ENCODE results near the gene TEP1. TPM values are rescaled to one million over a fixed set of nuclear protein-coding genes. Genes with fewer than 3 reads are reported as not detected.

TEP1 gene
- total and polyA plus RNA-seq, 2 of the 13 experiments (the other 11 are each of a cell fraction or from before 2014, with no cell fraction given): 11.0 to 12.8 TPM

DNA sequence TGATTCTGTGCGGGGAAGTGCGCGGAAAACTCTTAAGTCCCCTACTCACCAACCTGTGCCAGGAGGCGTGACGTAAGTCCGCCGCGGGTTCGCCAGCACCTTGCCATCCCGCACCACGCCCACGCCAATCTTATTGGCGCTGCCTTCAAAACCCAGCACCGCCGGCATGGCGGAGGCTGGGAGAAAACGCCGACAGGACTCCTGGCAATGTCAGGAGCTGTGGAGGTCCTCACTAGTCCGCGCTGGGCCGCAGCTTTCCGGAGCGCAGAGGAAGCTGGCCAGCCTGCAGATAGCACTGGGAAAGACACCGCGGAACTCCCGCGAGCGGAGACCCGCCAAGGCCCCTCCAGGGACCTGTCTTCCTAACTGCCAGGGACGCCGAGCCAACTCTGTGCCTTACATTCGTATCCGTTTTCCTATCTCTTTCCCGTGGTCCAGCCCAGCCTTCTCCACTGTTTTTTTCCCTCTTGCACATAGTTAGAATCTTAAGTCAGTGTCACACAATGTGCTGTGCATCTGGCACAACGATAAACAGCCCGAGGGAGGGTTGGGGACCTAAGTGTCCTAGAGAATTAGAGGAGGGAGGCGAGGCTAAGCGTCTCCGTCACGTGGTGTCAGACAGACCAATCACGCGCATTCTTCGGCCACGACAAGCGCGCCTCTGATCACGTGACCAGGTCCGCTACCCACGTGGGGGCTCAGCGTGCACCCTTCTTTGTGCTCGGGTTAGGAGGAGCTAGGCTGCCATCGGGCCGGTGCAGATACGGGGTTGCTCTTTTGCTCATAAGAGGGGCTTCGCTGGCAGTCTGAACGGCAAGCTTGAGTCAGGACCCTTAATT is 41.4 kb upstream of the TEP1 start, which contains the start of the genes APEX1 and OSGEP (continued):
- TF ChIP-seq, protein P1, sequence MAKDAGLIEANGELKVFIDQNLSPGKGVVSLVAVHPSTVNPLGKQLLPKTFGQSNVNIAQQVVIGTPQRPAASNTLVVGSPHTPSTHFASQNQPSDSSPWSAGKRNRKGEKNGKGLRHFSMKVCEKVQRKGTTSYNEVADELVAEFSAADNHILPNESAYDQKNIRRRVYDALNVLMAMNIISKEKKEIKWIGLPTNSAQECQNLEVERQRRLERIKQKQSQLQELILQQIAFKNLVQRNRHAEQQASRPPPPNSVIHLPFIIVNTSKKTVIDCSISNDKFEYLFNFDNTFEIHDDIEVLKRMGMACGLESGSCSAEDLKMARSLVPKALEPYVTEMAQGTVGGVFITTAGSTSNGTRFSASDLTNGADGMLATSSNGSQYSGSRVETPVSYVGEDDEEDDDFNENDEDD (CRISPR knock-in tag; IDR thresholded peaks at IDR 0.05; ENCODE audit: borderline replicate concordance): peak; percentile 92
- TF ChIP-seq REL (CRISPR knock-in tag; conservative IDR thresholded peaks at IDR 0.05): 0 out of 2 replicates have a peak, but pooled peaks have one; percentile 20
- TF ChIP-seq, protein P2, sequence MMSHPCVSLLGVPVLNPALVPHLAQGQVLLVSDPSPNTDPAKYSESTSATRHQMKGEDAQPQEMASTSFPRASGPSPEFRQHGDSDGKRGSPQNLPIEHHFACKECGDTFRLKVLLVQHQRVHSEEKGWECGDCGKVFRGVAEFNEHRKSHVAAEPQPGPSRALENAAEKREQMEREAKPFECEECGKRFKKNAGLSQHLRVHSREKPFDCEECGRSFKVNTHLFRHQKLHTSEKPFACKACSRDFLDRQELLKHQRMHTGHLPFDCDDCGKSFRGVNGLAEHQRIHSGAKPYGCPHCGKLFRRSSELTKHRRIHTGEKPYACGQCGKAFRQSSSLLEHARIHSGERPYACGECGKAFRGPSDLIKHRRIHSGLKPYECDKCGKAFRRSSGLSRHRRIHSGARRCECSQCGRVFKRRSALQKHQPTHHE (CRISPR knock-in tag; IDR thresholded peaks at IDR 0.05; ENCODE audit: borderline replicate concordance): peak; percentile 87
- TF ChIP-seq TEAD2 (CRISPR knock-in tag; IDR thresholded peaks at IDR 0.05): no peak
- peak; percentile 94 for TF ChIP-seq EED (CRISPR knock-in tag; IDR thresholded peaks at IDR 0.05)
- TF ChIP-seq, protein P3, sequence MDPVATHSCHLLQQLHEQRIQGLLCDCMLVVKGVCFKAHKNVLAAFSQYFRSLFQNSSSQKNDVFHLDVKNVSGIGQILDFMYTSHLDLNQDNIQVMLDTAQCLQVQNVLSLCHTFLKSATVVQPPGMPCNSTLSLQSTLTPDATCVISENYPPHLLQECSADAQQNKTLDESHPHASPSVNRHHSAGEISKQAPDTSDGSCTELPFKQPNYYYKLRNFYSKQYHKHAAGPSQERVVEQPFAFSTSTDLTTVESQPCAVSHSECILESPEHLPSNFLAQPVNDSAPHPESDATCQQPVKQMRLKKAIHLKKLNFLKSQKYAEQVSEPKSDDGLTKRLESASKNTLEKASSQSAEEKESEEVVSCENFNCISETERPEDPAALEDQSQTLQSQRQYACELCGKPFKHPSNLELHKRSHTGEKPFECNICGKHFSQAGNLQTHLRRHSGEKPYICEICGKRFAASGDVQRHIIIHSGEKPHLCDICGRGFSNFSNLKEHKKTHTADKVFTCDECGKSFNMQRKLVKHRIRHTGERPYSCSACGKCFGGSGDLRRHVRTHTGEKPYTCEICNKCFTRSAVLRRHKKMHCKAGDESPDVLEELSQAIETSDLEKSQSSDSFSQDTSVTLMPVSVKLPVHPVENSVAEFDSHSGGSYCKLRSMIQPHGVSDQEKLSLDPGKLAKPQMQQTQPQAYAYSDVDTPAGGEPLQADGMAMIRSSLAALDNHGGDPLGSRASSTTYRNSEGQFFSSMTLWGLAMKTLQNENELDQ (CRISPR knock-in tag; IDR thresholded peaks at IDR 0.05; ENCODE audit: borderline replicate concordance): no peak
- TF ChIP-seq KDM6A (CRISPR knock-in tag; IDR thresholded peaks at IDR 0.05; ENCODE audit: low read depth): no peak
- TF ChIP-seq ZNF720 (CRISPR knock-in tag; IDR thresholded peaks at IDR 0.05): no peak
- TF ChIP-seq ZNF724P (CRISPR knock-in tag; IDR thresholded peaks at IDR 0.05; ENCODE audit: borderline replicate concordance): peak; percentile 24
- peak; percentile 92 for TF ChIP-seq HDAC1 (CRISPR knock-in tag; IDR thresholded peaks at IDR 0.05)
- TF ChIP-seq NR3C1 (CRISPR knock-in tag; IDR thresholded peaks at IDR 0.05): no peak
- TF ChIP-seq KLF15 (CRISPR knock-in tag; IDR thresholded peaks at IDR 0.05; ENCODE audit: borderline replicate concordance): peak; percentile 2; the same call in 1 of the 2 replicates
- TF ChIP-seq, protein P4, sequence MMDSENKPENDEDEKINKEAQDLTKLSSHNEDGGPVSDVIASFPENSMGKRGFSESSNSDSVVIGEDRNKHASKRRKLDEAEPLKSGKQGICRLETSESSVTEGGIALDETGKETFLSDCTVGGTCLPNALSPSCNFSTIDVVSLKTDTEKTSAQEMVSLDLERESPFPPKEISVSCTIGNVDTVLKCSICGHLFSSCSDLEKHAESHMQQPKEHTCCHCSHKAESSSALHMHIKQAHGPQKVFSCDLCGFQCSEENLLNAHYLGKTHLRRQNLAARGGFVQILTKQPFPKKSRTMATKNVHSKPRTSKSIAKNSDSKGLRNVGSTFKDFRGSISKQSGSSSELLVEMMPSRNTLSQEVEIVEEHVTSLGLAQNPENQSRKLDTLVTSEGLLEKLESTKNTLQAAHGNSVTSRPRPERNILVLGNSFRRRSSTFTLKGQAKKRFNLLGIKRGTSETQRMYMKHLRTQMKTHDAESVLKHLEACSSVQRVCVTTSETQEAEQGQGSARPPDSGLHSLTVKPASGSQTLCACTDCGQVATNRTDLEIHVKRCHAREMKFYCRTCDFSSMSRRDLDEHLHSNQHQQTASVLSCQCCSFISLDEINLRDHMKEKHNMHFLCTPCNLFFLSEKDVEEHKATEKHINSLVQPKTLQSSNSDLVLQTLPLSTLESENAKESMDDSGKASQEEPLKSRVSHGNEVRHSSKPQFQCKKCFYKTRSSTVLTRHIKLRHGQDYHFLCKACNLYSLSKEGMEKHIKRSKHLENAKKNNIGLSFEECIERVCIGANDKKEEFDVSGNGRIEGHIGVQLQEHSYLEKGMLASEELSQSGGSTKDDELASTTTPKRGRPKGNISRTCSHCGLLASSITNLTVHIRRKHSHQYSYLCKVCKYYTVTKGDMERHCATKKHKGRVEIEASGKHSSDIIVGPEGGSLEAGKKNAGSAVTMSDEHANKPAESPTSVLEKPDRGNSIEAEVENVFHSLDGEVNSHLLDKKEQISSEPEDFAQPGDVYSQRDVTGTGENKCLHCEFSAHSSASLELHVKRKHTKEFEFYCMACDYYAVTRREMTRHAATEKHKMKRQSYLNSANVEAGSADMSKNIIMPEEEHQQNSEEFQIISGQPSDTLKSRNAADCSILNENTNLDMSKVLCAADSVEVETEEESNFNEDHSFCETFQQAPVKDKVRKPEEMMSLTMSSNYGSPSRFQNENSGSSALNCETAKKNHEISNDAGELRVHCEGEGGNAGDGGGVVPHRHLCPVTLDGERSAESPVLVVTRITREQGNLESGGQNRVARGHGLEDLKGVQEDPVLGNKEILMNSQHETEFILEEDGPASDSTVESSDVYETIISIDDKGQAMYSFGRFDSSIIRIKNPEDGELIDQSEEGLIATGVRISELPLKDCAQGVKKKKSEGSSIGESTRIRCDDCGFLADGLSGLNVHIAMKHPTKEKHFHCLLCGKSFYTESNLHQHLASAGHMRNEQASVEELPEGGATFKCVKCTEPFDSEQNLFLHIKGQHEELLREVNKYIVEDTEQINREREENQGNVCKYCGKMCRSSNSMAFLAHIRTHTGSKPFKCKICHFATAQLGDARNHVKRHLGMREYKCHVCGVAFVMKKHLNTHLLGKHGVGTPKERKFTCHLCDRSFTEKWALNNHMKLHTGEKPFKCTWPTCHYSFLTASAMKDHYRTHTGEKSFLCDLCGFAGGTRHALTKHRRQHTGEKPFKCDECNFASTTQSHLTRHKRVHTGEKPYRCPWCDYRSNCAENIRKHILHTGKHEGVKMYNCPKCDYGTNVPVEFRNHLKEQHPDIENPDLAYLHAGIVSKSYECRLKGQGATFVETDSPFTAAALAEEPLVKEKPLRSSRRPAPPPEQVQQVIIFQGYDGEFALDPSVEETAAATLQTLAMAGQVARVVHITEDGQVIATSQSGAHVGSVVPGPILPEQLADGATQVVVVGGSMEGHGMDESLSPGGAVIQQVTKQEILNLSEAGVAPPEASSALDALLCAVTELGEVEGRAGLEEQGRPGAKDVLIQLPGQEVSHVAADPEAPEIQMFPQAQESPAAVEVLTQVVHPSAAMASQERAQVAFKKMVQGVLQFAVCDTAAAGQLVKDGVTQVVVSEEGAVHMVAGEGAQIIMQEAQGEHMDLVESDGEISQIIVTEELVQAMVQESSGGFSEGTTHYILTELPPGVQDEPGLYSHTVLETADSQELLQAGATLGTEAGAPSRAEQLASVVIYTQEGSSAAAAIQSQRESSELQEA (CRISPR knock-in tag; IDR thresholded peaks at IDR 0.05; ENCODE audit: not compliant biosample characterization): peak; percentile 59
- TF ChIP-seq RORA (CRISPR knock-in tag; IDR thresholded peaks at IDR 0.05): no peak
- TF ChIP-seq ZNF572 (CRISPR knock-in tag; IDR thresholded peaks at IDR 0.05): 0 out of 2 replicates have a peak, but pooled peaks have one; percentile 65
